ENCODE measurements around the gene C11orf52. TPM values are rescaled to one million over a fixed set of nuclear protein-coding genes. Genes with fewer than 3 reads are reported as not detected.
"Not testable (repeated sequence)": the region's sequence is repeated elsewhere in the genome, so short reads cannot be mapped to it uniquely, and the experiment has no call there.

The C11orf52 gene
- total RNA-seq, 1 experiment from 2014 or later: 4.0 TPM

GRCh38 chr11:111932611-111932950, 13.9 kb downstream of the C11orf52 start:
- no CpG with 5 or more reads among the region's 2 CpGs for WGBS (ENCODE audit: extremely low coverage, insufficient read length, low lambda C conversion rate)
- no peaks in the 10 kb centered on the region for H3K9me3 Mint-ChIP-seq
- H3K79me1 ChIP-seq (ENCODE audit: insufficient read depth, low read depth, low read length, poor library complexity, severe bottlenecking): no peaks in the 10 kb centered on the region

GRCh38 chr11:111933176-111933575, 14.5 kb downstream of the C11orf52 start:
- H3T11ph ChIP-seq (ENCODE audit: low read length); H3K56ac ChIP-seq (ENCODE audit: insufficient read length, low read depth, low read length): not testable (repeated sequence)

More at GRCh38 chr11:111932611-111932950, 13.9 kb downstream of the C11orf52 start:
- H3K23me2 ChIP-seq (ENCODE audit: insufficient read length, low read depth, low read length, poor library complexity, severe bottlenecking): peaks cover 2% of the 10 kb centered on the region
- no peak overlapping the region for H2BK5ac ChIP-seq (ENCODE audit: insufficient read length, low read length)
- H2BK20ac ChIP-seq (ENCODE audit: low read depth, low read length, poor library complexity, severe bottlenecking): no peak overlapping the region
- H2AFZ ChIP-seq (ENCODE audit: low read length): no peak overlapping the region
- H4K8ac ChIP-seq (replicated peaks; ENCODE audit: insufficient read length, low read depth, low read length): no peak overlapping the region
- TF ChIP-seq CTCF (conservative IDR thresholded peaks at IDR 0.05): no peak
- Mint-ChIP-seq H3K4me1 (peaks cover 15 to 23% of the 10 kb centered on the region in 2 experiments), H3K27me3 (ENCODE audit: low read depth) (peaks cover 1% of the 10 kb centered on the region; the same call in 1 of the 2 replicates), H3K27ac (no peak overlapping the region), H3K36me3 (ENCODE audit: insufficient read depth in 1 of 3, low read depth in 3 of 3) (no peaks in the 10 kb centered on the region), H3K4me3 (no peak overlapping the region)
- no peak overlapping the region for H2BK12ac ChIP-seq (ENCODE audit: insufficient read length, low read depth, low read length)
- no peak for DNase-seq
- H3K18ac ChIP-seq (ENCODE audit: insufficient read length, low read depth, low read length): no peak overlapping the region
- H2BK120ac ChIP-seq (ENCODE audit: low read depth, low read length, poor library complexity, severe bottlenecking): no peak overlapping the region
- no peak overlapping the region for H2BK15ac ChIP-seq (ENCODE audit: low read depth, low read length)
- H3K79me2 ChIP-seq (ENCODE audit: insufficient read depth, low read length): no peaks in the 10 kb centered on the region
- no peak overlapping the region for H3T11ph ChIP-seq (ENCODE audit: low read length)
- no peak overlapping the region for H3K27ac ChIP-seq (ENCODE audit: insufficient read length, low read depth, low read length)
- no peak overlapping the region for H3K4ac ChIP-seq (ENCODE audit: low read depth, low read length)
- H3K4me2 ChIP-seq (ENCODE audit: insufficient read depth, insufficient read length, low read length): no peak overlapping the region
- no peaks in the 10 kb centered on the region for H3K4me1 ChIP-seq (ENCODE audit: insufficient read depth, low read length)
- no peak overlapping the region for H3K14ac ChIP-seq (ENCODE audit: insufficient read depth, low read length)
- H4K5ac ChIP-seq (ENCODE audit: insufficient read length, low read depth, low read length): no peak overlapping the region
- no peak overlapping the region for H3K56ac ChIP-seq (ENCODE audit: insufficient read length, low read depth, low read length)
- H4K91ac ChIP-seq (ENCODE audit: insufficient read length, low read depth, low read length): no peak overlapping the region
- no peak overlapping the region for H2AK5ac ChIP-seq (ENCODE audit: insufficient read length, low read length)
- H3K9ac ChIP-seq (ENCODE audit: extremely low read depth, insufficient read length, low read length): no peak overlapping the region
- H3K23ac ChIP-seq (ENCODE audit: insufficient read length, low read depth, low read length): no peak overlapping the region
- no peaks in the 10 kb centered on the region for H3K27me3 ChIP-seq (ENCODE audit: insufficient read depth, low read length)
- H3K9me3 ChIP-seq (ENCODE audit: control insufficient read depth, low read depth, low read length): no peaks in the 10 kb centered on the region
- H4K20me1 ChIP-seq (ENCODE audit: control insufficient read depth, insufficient read depth, insufficient read length): no peaks in the 10 kb centered on the region

More at GRCh38 chr11:111933176-111933575, 14.5 kb downstream of the C11orf52 start:
- not testable (repeated sequence) for H3K9me3 ChIP-seq (ENCODE audit: control insufficient read depth, low read depth, low read length); H3K4me3 Mint-ChIP-seq; H3K79me1 ChIP-seq (ENCODE audit: insufficient read depth, low read depth, low read length, poor library complexity, severe bottlenecking); H3K27me3 Mint-ChIP-seq (ENCODE audit: low read depth); H3K23me2 ChIP-seq (ENCODE audit: insufficient read length, low read depth, low read length, poor library complexity, severe bottlenecking); H4K5ac ChIP-seq (ENCODE audit: insufficient read length, low read depth, low read length); H2BK120ac ChIP-seq (ENCODE audit: low read depth, low read length, poor library complexity, severe bottlenecking); H2BK5ac ChIP-seq (ENCODE audit: insufficient read length, low read length); H3K14ac ChIP-seq (ENCODE audit: insufficient read depth, low read length); H3K79me2 ChIP-seq (ENCODE audit: insufficient read depth, low read length); H2BK20ac ChIP-seq (ENCODE audit: low read depth, low read length, poor library complexity, severe bottlenecking); H3K4me2 ChIP-seq (ENCODE audit: insufficient read depth, insufficient read length, low read length); H3K27ac Mint-ChIP-seq; H4K8ac ChIP-seq (replicated peaks; ENCODE audit: insufficient read length, low read depth, low read length); H3K18ac ChIP-seq (ENCODE audit: insufficient read length, low read depth, low read length); H2BK12ac ChIP-seq (ENCODE audit: insufficient read length, low read depth, low read length); H2BK15ac ChIP-seq (ENCODE audit: low read depth, low read length); H3K4ac ChIP-seq (ENCODE audit: low read depth, low read length); H3K9ac ChIP-seq (ENCODE audit: extremely low read depth, insufficient read length, low read length); H3K9me3 Mint-ChIP-seq; H4K91ac ChIP-seq (ENCODE audit: insufficient read length, low read depth, low read length); H2AK5ac ChIP-seq (ENCODE audit: insufficient read length, low read length); H4K20me1 ChIP-seq (ENCODE audit: control insufficient read depth, insufficient read depth, insufficient read length); H3K4me1 ChIP-seq (ENCODE audit: insufficient read depth, low read length); H3K36me3 Mint-ChIP-seq (ENCODE audit: insufficient read depth in 1 of 3, low read depth in 3 of 3); H3K23ac ChIP-seq (ENCODE audit: insufficient read length, low read depth, low read length); DNase-seq; H2AFZ ChIP-seq (ENCODE audit: low read length); H3K27me3 ChIP-seq (ENCODE audit: insufficient read depth, low read length); H3K27ac ChIP-seq (ENCODE audit: insufficient read length, low read depth, low read length)
- H3K4me1 Mint-ChIP-seq: peaks cover 21 to 29% of the 10 kb centered on the region in 2 experiments
- WGBS (ENCODE audit: extremely low coverage, insufficient read length, low lambda C conversion rate): no CpG with 5 or more reads among the region's 14 CpGs

Measured in H9 (cell line).